ENCODE measurements around the gene PNP.

The PNP gene

DNA sequence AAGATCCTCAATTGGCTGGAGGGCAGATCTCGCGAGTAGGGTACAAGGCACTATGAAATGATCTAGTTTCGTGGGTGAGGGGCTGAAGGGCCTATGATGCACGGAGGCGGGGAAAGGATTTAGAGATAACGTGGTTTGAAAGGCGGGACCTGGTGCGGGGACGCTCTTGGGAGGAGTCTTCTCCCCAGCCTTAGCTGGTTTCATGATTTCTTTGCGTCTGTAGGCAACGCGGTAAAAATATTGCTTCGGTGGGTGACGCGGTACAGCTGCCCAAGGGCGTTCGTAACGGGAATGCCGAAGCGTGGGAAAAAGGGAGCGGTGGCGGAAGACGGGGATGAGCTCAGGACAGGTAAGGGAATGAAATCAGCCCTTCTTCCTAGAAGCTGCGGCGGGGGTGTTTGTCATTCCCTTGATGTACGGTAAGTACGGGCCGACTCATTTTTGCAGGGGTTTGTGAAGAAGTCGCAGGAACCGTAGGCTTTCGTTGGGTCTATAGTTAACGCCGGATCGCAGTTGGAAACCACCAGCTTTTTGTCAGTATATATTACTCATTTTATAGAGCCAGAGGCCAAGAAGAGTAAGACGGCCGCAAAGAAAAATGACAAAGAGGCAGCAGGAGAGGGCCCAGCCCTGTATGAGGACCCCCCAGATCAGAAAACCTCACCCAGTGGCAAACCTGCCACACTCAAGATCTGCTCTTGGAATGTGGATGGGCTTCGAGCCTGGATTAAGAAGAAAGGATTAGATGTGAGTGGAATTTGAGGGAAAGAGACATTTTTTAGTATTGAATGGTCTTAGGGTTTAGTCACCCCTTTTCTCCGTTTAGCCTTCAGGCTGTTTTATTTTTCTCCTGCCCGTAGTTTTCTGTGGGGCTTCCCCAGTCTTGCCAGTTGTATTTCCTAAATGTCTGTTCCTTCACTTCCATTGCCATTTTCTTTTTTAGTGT lies 13.6 kb upstream of the PNP start:
- peak in 4 of 5 donors; percentile 51 to 76 (median 68) for DNase-seq

DNA sequence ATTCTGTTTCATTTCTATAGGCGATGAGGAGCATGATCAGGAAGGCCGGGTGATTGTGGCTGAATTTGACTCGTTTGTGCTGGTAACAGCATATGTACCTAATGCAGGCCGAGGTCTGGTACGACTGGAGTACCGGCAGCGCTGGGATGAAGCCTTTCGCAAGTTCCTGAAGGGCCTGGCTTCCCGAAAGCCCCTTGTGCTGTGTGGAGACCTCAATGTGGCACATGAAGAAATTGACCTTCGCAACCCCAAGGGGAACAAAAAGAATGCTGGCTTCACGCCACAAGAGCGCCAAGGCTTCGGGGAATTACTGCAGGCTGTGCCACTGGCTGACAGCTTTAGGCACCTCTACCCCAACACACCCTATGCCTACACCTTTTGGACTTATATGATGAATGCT lies 12.2 kb upstream of the PNP start:
- no peak for DNase-seq

DNA sequence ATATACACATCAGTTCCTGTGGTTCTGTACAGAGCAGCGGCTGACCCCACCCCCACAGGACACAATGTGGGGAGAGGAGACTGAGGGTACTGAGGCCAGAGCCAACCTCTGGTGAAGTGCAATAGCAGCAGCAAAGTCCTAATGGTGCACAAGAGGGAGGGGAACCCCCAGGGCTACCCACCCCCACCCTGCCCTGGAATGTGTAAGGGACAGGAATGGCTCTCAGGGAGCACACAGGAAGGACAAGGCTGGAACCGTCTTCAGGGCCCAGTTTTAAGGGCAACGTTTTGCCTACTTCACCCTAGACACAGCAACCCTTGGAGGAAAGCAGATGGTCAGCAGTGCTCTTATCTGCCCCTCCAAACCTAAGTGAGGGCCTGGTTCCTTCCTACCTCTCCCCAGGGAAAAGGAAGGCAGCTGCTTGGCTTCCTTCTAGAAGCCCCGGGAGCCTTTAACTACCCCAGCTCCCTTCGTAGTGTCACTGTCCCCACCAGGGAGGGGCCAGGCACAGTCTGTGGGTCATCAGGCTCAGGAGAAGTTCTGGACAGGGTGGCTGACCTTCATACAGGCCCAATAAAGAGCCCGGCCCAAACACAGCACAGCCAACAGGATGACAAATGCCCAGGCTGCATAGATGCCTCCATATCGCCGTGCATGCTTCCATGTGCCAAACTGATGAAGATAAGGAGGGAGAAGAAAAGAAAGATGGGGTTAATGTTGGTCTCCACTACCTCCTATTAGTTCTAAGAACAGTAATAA lies 11.0 kb upstream of the PNP start:
- DNase-seq: no peak

DNA sequence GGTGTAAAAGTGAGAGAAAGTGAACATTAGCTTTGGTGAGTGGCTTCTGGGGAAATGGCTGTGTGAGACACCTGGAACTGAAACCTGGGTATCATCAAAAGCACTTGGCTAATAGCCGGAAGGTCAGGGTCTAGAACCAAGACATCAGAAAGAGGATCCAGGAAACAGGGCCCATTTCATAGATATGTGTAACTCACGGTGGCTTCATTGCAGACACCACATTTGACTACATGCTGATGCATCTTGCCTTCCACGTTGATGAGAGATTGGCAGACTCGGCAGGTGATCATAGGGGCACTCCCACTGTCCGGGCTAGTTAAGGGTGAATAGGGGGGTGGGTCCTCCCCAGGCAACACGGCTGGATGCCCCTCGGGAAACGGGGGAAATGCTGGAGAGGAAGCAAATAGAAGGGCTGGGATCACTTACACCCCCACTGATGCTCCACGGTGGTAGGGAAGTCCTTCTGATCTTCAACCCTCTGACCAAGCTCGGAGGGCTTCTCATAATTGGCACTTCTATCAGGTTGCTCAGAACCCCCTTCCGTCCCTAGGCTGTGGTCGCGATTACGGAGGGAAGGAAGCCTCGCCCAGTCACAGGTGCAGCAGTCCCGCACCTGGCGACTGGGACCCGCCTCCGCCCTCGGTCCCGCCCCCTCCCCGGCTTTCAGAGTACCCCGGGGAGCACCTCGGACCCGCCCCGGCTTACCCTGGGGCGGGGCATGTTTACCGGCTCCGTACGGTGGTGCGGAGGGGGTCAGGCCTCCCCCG lies 8.6 kb upstream of the PNP start:
- DNase-seq: peak; percentile 52 to 70 (median 55)

DNA sequence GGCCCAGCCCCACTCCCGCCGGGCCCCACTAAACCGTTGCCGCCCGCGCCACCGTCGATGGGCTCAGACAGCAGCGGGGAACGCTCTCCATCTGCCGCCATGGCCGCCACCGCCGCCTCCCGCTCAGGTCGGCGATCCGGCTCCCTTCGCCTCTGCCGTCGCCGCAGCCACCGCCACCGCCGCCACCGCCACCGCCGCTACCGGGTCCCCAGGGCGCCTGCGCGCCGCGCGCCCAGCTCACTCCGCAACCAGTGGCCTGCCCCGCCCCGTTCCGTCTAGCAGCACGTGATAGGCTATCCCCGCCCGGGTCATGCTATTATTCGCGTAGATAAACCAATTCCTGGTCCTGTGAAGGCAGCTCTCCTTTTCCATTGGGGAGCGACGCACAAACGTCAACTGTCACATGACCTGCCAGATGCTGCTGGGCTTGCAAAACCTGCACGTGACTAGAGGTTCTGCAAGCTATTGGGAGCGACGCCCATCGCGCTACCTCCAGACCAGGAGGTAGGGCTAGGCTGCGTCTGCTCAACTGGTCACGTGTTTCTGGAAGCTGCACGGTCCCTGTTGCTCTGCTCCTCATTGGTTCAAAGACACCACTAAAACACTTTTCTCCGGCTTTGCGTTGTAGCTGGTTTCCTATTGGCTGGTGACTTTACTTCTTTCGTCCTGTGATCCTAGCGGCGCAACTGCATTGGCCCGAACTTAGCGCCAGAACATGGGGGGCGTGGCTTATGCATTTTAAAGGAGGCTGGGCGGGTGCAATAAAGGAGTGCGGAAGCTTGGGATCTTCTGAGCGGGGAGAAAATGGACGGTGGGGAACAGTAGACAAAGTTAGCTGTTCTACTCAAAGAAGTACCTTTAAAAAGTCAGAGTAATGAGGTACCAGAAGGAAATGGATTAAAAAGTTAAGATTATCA lies 7.7 kb upstream of the PNP start, which contains the start of gene PIP4P1:
Gene PIP4P1, minus strand, starts transcription at position 210 of the 917 bp plus-strand sequence. Its CDS starts 109 bp downstream, at position 101.
- DNase-seq: peak; percentile 98 to 100 (median 99)

DNA sequence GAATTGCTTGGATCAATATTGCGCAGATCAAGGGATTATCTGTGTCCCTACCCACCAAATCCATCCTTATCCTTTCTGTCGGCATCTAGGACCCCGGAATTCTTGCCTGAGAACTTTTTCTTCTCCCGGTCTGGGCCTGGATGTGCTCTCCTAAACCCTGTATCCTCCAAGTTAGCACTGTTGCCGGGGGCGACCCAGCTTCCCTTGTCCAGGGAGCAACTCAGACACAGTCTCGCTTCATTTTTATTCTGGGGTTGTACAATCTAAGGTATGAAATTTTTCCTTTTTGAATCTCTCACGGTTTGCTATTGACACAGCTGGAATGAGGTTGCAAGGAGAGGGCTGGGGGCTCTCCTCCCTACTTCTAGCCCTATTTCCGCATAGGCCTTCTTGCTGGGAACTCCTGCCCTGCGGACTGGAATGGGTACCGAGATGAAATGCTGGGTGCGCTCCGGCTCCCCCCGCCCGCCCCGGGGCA lies 403 bp upstream of the PNP start:
- DNase-seq: no peak

DNA sequence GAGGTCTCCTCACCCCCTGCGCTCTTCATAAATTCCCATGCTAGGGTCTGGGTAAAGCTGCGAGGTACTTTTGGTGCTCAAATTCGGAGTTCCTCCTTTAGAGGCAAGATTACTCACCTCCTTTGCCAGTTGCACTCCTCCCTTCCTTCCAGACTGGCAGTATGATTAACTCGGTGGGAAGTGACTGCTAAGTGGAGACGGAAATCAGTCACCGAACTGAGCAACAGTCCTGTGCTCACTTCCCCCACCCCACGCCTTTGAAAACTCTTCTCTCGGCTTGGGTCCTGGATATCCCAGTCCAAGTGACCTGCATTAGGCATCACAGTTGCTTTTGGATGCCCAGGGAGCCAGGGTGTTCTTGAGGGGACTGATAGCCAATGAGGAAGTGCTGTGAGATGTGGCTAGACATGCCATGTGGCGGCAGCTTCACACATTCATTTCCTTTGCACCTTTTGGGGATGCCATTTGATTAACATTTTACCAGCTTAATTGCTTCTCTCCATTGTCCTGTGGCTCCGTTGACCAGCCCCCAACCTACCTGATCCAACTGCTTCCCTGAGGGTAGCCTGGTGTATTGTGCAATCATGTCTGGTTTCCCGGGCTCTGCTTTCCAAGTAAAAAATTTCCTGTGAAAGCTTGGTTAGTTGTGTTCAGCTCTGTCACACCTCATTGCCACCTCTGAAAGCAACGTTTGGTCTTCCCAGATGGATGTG lies 840 bp downstream of the PNP start:
- peak in 4 of 5 donors; percentile 17 to 73 (median 27) for DNase-seq

DNA sequence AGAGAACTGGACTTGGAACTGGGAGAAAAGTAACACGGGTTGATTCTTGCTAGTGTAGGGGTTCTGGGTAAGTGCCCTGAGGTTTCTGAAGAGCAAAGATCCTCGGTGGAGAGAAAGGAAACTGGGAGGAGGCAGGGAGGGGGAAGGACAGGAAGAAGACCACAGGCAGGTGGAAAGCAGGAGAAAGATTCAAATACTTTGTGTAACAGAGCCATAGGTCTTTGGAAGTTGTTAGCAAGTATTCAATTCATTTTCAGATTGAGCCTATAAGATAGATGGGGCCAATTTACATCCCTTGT lies 1.3 kb downstream of the PNP start:
- DNase-seq: no peak

DNA sequence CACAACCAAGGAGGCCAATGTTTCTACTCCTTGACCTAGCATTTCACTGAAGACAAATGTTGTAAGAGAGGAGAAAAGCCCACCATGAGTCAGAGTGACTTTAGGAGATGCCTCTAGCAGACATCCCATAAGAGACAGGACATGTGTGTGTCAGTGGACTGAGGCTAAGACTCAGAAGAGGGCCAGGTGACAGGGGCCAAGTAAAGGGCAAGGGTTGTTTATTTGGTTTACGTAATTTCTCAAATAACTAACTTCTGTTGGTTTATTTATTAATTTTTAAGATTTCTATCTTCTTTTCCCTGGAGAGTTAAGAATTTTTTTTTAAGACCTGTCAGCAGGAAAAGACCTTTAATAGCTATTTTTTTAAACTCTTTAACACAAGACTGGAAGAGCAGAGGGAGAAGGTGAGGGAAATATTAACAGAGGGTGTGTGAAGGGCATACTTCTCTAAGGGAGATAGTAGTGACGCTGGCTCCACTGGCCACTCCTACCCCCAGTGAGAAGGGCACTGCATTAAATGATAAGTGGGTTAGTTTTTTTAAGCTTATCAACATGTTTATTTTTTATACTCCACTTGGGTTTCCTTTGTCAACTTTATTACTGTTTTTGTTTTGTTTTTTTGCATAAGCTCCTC lies 3.4 kb downstream of the PNP start:
- DNase-seq: no peak

DNA sequence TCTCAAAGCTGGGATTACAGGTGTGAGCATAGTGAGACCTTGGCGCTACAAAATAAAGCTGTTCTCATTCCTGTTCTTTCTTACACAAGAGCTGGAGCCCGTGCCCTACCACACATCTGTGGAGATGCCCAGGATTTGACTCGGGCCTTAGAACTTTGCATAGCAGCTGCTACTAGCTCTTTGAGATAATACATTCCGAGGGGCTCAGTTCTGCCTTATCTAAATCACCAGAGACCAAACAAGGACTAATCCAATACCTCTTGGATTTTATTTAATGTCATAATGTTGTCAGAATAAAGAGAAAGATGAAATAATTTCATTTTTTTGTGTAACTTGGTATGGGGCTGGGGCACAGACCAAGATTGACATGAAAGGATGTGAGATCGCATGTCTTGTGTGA lies 7.6 kb downstream of the PNP start:
- no peak for DNase-seq

DNA sequence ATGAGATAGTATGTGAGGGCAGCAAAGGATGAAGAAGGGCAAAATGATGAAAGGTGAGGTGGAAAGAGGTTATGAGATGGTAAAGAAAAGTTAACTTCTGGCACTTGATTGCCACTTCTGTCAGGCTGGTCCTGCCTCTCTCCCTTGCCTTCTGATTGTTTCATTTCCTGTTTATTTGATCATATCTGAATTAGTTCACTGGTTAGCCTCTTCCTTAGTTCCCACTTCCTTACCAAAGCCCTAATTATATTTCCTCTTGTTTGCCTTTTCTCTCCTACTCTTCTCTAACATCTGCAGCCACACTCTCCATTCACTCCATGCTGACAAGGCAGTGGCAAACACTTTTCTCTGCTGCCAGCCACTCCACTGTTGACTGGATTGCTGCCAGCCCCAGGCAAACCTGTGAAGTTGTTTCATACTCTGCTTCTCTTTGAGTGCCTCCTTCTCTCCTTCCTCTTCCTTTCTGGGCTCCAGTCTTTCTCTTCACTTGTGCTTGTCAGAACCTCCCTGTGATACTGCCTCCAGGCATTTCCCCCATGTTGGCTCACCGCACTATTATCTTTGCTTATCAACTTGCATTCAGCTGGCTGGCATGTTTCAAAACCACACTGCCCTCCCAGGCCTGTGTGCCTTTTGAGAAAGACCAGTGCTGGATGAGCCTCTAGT lies 8.1 kb downstream of the PNP start:
- peak in 3 of 5 donors; percentile 10 to 63 (median 22) for DNase-seq

DNA sequence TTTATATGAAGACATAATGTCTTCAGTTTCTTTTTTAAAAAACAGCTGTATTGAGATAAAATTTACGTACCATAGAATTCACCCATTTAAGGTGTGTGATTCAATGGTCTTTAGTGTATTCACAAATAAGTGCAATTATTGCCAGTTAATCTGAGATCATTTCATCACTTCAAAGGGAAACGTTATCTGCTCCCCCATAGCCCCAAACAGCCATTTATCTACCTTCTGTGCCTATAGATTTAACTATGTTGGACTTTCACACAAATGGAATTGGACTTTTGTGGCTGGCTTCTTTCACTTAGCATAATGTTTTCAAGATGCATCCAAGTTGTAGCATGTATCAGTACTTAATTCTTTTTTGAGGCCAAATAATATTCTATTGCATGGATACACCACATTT lies 9.7 kb downstream of the PNP start:
- no peak for DNase-seq

DNA sequence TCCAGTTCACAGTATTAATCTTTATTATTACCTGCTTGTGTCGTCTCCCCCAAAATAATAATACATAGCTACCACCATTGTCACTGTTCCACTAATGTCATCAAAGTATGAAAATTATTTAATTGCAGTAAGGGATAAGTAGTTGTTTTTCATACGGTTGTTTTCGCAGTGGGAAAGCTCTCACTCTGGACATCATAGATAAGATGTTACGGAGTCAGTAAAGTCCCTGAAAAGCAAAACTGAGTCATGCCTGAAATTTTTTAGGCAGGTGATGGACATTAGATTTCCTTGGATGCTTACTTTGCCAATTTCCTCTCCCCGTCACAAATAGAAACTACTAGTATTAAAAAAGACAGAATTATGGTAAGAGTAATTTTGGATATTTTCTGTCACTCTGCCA lies 13.2 kb downstream of the PNP start:
- DNase-seq: no peak

DNA sequence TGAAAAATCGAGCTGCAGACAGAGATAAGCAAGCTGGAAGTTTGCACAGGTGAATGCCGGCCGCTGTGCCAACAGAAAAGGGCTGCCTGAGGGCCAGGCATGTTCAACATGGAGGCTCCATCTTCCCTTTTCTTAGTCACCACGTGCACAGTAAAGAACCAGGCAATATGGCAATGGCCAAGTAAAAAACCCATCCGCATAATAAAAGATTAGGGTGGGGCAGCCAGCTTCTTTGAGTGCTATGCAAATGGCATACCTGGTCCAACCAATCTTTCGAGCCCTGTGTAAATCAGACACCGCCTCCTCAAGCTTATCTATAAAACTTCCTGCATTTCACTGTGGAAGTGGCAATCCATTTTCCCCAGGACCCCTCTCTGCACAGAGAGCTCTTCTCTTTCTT lies 16.7 kb downstream of the PNP start:
- DNase-seq: no peak

DNA sequence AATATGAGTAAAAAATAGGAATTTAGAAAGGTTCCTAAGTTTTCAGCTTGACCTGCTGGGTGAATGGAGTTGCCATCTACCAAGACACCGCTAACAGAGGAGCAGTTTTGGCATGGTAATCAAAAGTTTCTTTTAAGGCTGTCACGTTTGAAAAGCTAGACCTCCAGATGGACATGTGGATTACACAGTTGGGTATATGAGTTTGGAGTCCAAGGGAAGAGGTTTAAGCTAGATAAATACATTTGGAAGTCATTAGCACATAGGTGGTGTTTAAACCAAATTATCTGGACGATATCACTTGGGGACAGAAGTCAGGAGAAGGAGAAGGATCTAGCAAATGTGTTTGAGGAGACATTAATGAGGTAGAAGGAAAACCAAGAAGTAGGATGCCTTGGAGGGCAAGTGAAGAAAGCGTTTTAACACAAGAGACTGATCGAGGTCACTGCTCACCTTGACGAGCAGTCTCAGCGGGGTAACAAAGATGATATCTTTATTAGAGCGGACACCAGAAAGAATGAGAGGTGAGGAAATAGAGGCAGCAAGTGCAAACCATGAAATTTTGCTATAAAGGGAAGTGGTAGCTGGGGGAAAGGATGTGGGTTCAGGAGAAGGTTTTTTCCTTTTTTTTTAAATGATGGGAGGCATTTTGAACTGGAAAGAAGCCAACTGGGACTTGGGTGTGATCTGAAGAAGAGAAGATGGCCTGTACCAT lies 17.6 kb downstream of the PNP start:
- no peak for DNase-seq

DNA sequence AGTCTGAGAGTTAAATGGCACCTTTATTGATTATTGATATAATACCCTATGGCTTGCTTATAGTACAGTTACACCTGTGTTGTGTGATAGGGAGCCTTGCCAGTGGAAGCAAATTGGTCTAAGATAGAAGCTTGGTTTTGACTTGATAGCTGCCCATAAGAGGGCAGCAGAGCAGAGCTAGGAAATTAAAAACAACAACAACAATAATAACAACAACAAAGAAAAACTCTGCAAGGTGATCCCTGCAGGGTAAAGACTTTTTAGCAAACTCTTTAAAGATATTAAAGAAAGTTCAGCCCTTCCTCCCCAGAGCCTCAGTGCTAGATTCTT lies 18.2 kb downstream of the PNP start:
- no peak for DNase-seq

DNA sequence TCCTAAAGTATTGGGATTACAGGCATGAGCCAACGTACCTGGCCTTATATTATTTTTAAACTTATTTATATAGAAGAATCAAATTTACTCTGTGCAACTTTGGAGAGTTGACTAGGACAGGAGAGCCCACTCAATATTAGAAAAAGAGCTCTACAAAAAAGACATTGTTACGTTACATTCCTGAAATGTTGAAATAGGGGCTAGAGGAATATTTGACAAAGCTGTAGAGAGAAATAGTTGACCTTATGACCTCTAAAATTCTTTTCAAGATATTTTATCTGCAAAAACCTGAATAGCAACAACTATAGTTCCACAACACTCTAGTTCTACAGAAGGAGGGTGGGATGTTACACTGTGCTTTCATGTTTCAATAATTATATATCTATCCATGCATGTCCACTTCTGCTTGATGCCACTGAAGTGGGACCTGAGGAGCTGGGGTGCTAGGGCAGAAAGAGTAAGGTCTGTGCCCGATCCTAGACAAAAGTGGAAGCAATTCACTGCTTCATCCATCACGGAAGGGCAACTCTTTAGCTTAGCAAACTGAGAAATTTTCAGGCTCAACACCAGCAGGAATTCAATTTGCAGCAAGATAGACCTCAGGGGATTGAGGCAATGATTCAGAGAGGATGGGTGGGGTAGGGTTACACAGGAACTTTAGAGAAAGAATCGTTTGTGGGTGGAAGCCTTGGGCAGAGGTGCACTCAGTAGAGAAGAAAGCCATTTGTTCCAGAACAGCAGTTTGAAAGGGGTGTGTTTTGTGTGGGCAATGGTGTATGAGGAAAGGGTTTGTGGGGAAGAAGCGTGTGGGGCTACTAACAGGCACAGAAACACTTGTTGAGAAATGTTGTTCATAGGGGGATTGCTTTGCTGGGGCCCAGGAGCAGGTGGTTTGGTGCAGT lies 20.1 kb downstream of the PNP start:
- DNase-seq: peak in 1 of 5 donors; percentile 56

DNA sequence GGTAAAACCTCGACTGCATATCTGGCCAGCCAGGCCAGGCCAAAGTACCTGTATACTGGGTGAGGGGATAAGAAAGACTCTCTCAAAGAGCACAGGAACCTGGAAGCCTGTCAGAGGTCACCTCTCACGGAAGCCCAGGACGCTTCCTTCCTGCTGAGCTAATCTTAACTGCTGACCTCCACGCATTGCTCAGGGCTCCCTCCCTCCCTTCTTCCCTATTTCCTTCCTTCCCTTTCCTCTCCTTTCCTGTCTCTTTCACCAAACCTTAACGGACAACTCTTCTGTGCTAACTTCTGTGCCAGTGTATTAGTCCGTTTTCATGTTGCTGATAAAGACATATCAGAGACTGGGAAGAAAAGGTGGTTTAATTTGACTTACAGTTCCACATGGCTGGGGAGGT lies 21.4 kb downstream of the PNP start:
- no peak for DNase-seq

DNA sequence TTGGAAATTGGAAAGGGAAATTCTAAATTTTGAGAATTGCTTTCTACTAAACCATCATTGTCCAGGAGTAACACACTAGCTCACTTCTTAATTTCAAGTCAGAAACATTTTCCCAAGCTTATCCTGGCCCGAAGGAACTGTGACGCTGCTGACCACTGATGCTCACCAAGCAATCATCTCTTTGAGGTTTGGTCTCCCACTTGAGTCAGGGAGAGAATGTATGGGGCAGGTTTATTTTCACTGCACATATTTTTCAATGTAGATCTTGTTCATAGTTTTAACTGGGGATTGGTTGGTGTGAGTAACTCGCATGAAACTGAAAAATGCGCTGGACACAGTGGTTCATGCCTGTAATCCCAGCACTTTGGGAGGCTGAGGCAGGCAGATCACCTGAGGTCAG lies 23.3 kb downstream of the PNP start:
- no peak for DNase-seq

Data from T-helper 1 cell (primary cell).